C4-2B (cell line): ENCODE measurements around the gene SLCO3A1.

Source experiments
- H3K27ac ChIP-seq: fragments of 450-650 bp; 2 replicates; pipeline ENCODE4 v1.5.1; 2017
- CTCF ChIP-seq: fragments of 450-650 bp; conservative IDR thresholded peaks from 2 replicates; pipeline ENCODE4 v1.5.1; 2017; ENCODE audit warnings: mild to moderate bottlenecking
- ZFX ChIP-seq: fragments of 450-650 bp; IDR thresholded peaks from 2 replicates; pipeline ENCODE4 v1.6.1; 2017

SLCO3A1 gene

GRCh38 chr15:91921188-91921842 lies 67.8 kb downstream of the SLCO3A1 start:
- TF ChIP-seq CTCF, result no peak
- TF ChIP-seq ZFX, result no peak
- no peak overlapping the region for H3K27ac ChIP-seq

- no peak overlapping the region for H3K27ac ChIP-seq
- TF ChIP-seq CTCF, result no peak
- no peak for TF ChIP-seq ZFX
These were observed 68.3 kb downstream of the SLCO3A1 start for GRCh38 chr15:91921843-91922198.

- TF ChIP-seq ZFX, result no peak
- no peak for TF ChIP-seq CTCF
- no peak overlapping the region for H3K27ac ChIP-seq
These were observed 69.4 kb downstream of the SLCO3A1 start for GRCh38 chr15:91922646-91923547.

GRCh38 chr15:91924183-91924582 lies 70.7 kb downstream of the SLCO3A1 start:
- TF ChIP-seq CTCF (no peak), ZFX (no peak)
- no peak overlapping the region for H3K27ac ChIP-seq

GRCh38 chr15:91924837-91925495 lies 71.5 kb downstream of the SLCO3A1 start:
- TF ChIP-seq ZFX (no peak), CTCF (no peak)

GRCh38 chr15:91925794-91926193 lies 72.3 kb downstream of the SLCO3A1 start:
- TF ChIP-seq ZFX (no peak), CTCF (no peak)
- H3K27ac ChIP-seq, result no peak overlapping the region

More at GRCh38 chr15:91924837-91925495, 71.5 kb downstream of the SLCO3A1 start:
- no peak overlapping the region for H3K27ac ChIP-seq

- no peak for TF ChIP-seq ZFX
- TF ChIP-seq CTCF, result no peak
- H3K27ac ChIP-seq, result no peak overlapping the region
These were observed 73.4 kb downstream of the SLCO3A1 start for GRCh38 chr15:91926908-91927270.
